ENCODE measurements around the gene PACS2. TPM values are rescaled to one million over a fixed set of nuclear protein-coding genes. Genes with fewer than 3 reads are reported as not detected.

Gene PACS2
- total RNA-seq, 1 experiment from 2014 or later = 72.5 TPM

DNA sequence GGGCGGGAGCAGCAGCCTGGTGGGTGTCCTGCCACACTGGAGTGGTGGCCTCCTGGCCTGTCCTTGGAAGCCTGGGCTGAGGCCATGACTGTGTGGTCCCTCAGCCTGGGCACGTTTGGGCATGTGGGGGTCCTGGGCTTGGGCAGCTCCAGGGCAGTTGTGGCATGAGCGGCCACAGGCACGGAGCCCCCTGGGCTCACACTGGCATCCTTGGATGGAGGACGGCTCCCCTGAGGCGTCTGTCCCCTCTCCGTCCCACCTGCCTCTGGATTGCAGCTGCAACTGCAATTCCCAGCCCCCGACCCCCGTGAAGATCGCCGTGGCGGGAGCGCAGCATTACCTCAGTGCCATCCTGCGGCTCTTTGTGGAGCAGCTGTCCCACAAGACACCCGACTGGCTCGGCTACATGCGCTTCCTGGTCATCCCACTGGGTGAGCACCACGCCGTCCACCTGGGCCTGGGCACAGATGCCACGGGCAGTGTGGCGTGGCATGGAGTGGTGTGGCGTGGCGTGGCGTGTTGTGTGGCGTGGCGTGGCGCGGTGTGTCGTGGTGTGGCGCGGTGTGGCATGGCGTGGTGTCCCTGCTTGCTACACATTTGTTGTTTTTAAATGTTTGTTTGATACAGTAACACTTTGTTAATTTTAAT is 68.7 kb downstream of the PACS2 start:
- Histone ChIP-seq H3K14ac (ENCODE audit: insufficient read depth, low read length) (no peak overlapping the region), H2BK120ac (ENCODE audit: low read depth, low read length, poor library complexity, severe bottlenecking) (no peak overlapping the region), H3K23ac (ENCODE audit: insufficient read length, low read depth, low read length) (no peak overlapping the region), H3K9me3 (ENCODE audit: control insufficient read depth, low read depth, low read length) (no peaks in the 10 kb centered on the region), H2AFZ (ENCODE audit: low read length) (no peak overlapping the region), H3K79me1 (ENCODE audit: insufficient read depth, low read depth, low read length, poor library complexity, severe bottlenecking) (no peaks in the 10 kb centered on the region), H3K4me2 (ENCODE audit: insufficient read depth, insufficient read length, low read length) (no peak overlapping the region), H3T11ph (ENCODE audit: low read length) (no peak overlapping the region), H4K5ac (ENCODE audit: insufficient read length, low read depth, low read length) (no peak overlapping the region), H3K18ac (ENCODE audit: insufficient read length, low read depth, low read length) (no peak overlapping the region), H4K91ac (ENCODE audit: insufficient read length, low read depth, low read length) (no peak overlapping the region), H3K4me1 (ENCODE audit: insufficient read depth, low read length) (no peaks in the 10 kb centered on the region), H2BK12ac (ENCODE audit: insufficient read length, low read depth, low read length) (no peak overlapping the region), H3K23me2 (ENCODE audit: insufficient read length, low read depth, low read length, poor library complexity, severe bottlenecking) (no peaks in the 10 kb centered on the region), H3K9ac (ENCODE audit: extremely low read depth, insufficient read length, low read length) (no peak overlapping the region), H2BK5ac (ENCODE audit: insufficient read length, low read length) (no peak overlapping the region), H4K20me1 (ENCODE audit: control insufficient read depth, insufficient read depth, insufficient read length) (no peaks in the 10 kb centered on the region), H3K4ac (ENCODE audit: low read depth, low read length) (no peak overlapping the region), H2BK20ac (ENCODE audit: low read depth, low read length, poor library complexity, severe bottlenecking) (no peak overlapping the region), H2AK5ac (ENCODE audit: insufficient read length, low read length) (no peak overlapping the region), H3K27ac (ENCODE audit: insufficient read length, low read depth, low read length) (no peak overlapping the region), H2BK15ac (ENCODE audit: low read depth, low read length) (no peak overlapping the region), H4K8ac (replicated peaks; ENCODE audit: insufficient read length, low read depth, low read length) (no peak overlapping the region), H3K79me2 (ENCODE audit: insufficient read depth, low read length) (no peaks in the 10 kb centered on the region), H3K56ac (ENCODE audit: insufficient read length, low read depth, low read length) (no peak overlapping the region), H3K27me3 (ENCODE audit: insufficient read depth, low read length) (no peaks in the 10 kb centered on the region)
- DNase-seq = no peak
- Mint-ChIP-seq H3K27ac (no peak overlapping the region), H3K36me3 (ENCODE audit: insufficient read depth in 1 of 3, low read depth in 3 of 3) (peaks cover 10 to 23% (median 21%) of the 10 kb centered on the region in 3 experiments; a peak in 6 of 7 replicates), H3K4me1 (no peaks in the 10 kb centered on the region), H3K27me3 (ENCODE audit: low read depth) (no peaks in the 10 kb centered on the region), H3K9me3 (no peaks in the 10 kb centered on the region), H3K4me3 (no peak overlapping the region)
- WGBS (ENCODE audit: extremely low coverage, insufficient read length, low lambda C conversion rate) = no CpG with 5 or more reads among the region's 32 CpGs
- TF ChIP-seq, protein P1, sequence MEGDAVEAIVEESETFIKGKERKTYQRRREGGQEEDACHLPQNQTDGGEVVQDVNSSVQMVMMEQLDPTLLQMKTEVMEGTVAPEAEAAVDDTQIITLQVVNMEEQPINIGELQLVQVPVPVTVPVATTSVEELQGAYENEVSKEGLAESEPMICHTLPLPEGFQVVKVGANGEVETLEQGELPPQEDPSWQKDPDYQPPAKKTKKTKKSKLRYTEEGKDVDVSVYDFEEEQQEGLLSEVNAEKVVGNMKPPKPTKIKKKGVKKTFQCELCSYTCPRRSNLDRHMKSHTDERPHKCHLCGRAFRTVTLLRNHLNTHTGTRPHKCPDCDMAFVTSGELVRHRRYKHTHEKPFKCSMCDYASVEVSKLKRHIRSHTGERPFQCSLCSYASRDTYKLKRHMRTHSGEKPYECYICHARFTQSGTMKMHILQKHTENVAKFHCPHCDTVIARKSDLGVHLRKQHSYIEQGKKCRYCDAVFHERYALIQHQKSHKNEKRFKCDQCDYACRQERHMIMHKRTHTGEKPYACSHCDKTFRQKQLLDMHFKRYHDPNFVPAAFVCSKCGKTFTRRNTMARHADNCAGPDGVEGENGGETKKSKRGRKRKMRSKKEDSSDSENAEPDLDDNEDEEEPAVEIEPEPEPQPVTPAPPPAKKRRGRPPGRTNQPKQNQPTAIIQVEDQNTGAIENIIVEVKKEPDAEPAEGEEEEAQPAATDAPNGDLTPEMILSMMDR (conservative IDR thresholded peaks at IDR 0.05) = no peak
